ENCODE results near the gene EIF3D.

The EIF3D gene

GRCh38 chr22:36492109-36492508, 36.9 kb downstream of the EIF3D start:
- no peak overlapping the region for H3K27ac ChIP-seq
- no peak overlapping the region for H2AFZ ChIP-seq (ENCODE audit: low read depth)
- H3K4me2 ChIP-seq, result no peak overlapping the region
- TF ChIP-seq CTCF (conservative IDR thresholded peaks at IDR 0.05; ENCODE audit: low read depth, low read length), result no peak
- H3K4me1 ChIP-seq (ENCODE audit: low read depth, poor library complexity, severe bottlenecking), result no peaks in the 10 kb centered on the region
- no peaks in the 10 kb centered on the region for H4K20me1 ChIP-seq (ENCODE audit: insufficient read depth)
- no peaks in the 10 kb centered on the region for H3K36me3 ChIP-seq (ENCODE audit: insufficient read depth)
- no peak overlapping the region for H3K4me3 ChIP-seq (IDR thresholded peaks at IDR 0.05; ENCODE audit: insufficient read depth, low read depth, low read length)
- no peaks in the 10 kb centered on the region for H3K79me2 ChIP-seq (ENCODE audit: insufficient read depth, low read depth)
- H3K27me3 ChIP-seq (ENCODE audit: insufficient read depth, low read depth), result no peaks in the 10 kb centered on the region
- no peak overlapping the region for H3K9ac ChIP-seq

DNA sequence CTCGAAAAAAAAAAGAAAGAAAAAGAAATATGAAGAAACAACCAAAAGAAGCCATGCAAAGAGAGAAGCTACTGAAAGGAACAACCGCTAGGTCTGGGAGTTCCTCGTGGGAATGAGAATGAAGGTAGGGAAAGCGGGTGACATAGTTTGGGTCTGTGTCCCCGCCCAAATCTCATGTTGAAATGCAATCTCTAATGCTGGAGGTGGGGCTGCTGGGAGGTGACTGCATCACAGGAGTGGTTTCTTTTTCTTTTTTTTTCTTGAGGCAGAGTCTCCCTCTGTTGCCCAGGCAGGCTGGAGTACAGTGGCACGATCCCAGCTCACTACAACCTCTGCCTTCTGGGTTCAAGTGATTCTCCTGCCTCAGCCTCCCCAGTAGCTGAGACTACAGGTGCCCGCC, 37.8 kb downstream of the EIF3D start:
- Histone ChIP-seq H3K4me1 (ENCODE audit: low read depth, poor library complexity, severe bottlenecking) (no peaks in the 10 kb centered on the region), H2AFZ (ENCODE audit: low read depth) (no peak overlapping the region), H3K4me2 (no peak overlapping the region), H4K20me1 (ENCODE audit: insufficient read depth) (no peaks in the 10 kb centered on the region), H3K79me2 (ENCODE audit: insufficient read depth, low read depth) (no peaks in the 10 kb centered on the region), H3K27ac (no peak overlapping the region), H3K4me3 (IDR thresholded peaks at IDR 0.05; ENCODE audit: insufficient read depth, low read depth, low read length) (no peak overlapping the region), H3K27me3 (ENCODE audit: insufficient read depth, low read depth) (no peaks in the 10 kb centered on the region), H3K36me3 (ENCODE audit: insufficient read depth) (no peaks in the 10 kb centered on the region), H3K9ac (no peak overlapping the region)
- no peak for TF ChIP-seq CTCF (conservative IDR thresholded peaks at IDR 0.05; ENCODE audit: low read depth, low read length)

- Histone ChIP-seq H3K4me3 (IDR thresholded peaks at IDR 0.05; ENCODE audit: insufficient read depth, low read depth, low read length) (no peak overlapping the region), H3K36me3 (ENCODE audit: insufficient read depth) (no peaks in the 10 kb centered on the region), H4K20me1 (ENCODE audit: insufficient read depth) (no peaks in the 10 kb centered on the region), H3K9ac (no peak overlapping the region), H2AFZ (ENCODE audit: low read depth) (no peak overlapping the region), H3K27ac (no peak overlapping the region), H3K4me2 (no peak overlapping the region), H3K27me3 (ENCODE audit: insufficient read depth, low read depth) (no peaks in the 10 kb centered on the region), H3K79me2 (ENCODE audit: insufficient read depth, low read depth) (no peaks in the 10 kb centered on the region), H3K4me1 (ENCODE audit: low read depth, poor library complexity, severe bottlenecking) (peaks cover 6% of the 10 kb centered on the region)
- peak; percentile 63 for TF ChIP-seq CTCF (conservative IDR thresholded peaks at IDR 0.05; ENCODE audit: low read depth, low read length)
Observed at GRCh38 chr22:36486619-36487384, 42.2 kb downstream of the EIF3D start.

GRCh38 chr22:36481393-36482168, 47.4 kb downstream of the EIF3D start, which contains the start of gene TXN2:
Gene TXN2 (minus strand): TSS chr22:36481640. CDS start chr22:36480837, 803 bp downstream.
- H2AFZ ChIP-seq (ENCODE audit: low read depth), result peak within 1 kb of the TSS; percentile 71
- TF ChIP-seq CTCF (conservative IDR thresholded peaks at IDR 0.05; ENCODE audit: low read depth, low read length), result no peak
- H3K4me3 ChIP-seq (IDR thresholded peaks at IDR 0.05; ENCODE audit: insufficient read depth, low read depth, low read length), result no peak within 1 kb of the TSS
- H3K36me3 ChIP-seq (ENCODE audit: insufficient read depth), result peaks cover 5% of the 10 kb centered on the region; the same call in 1 of the 2 replicates
- H3K27ac ChIP-seq, result peak within 1 kb of the TSS; percentile 97
- H3K9ac ChIP-seq, result peak within 1 kb of the TSS; percentile 95
- peak within 1 kb of the TSS; percentile 88 for H3K4me2 ChIP-seq
- no peaks in the 10 kb centered on the region; the same call in 1 of the 2 replicates for H3K79me2 ChIP-seq (ENCODE audit: insufficient read depth, low read depth)
- peaks cover 21% of the 10 kb centered on the region for H3K4me1 ChIP-seq (ENCODE audit: low read depth, poor library complexity, severe bottlenecking)
- no peaks in the 10 kb centered on the region for H4K20me1 ChIP-seq (ENCODE audit: insufficient read depth)
- H3K27me3 ChIP-seq (ENCODE audit: insufficient read depth, low read depth), result no peaks in the 10 kb centered on the region

All from KMS-11 (cell line).